ENCODE measurements around the gene PLEKHJ1.

DNA sequence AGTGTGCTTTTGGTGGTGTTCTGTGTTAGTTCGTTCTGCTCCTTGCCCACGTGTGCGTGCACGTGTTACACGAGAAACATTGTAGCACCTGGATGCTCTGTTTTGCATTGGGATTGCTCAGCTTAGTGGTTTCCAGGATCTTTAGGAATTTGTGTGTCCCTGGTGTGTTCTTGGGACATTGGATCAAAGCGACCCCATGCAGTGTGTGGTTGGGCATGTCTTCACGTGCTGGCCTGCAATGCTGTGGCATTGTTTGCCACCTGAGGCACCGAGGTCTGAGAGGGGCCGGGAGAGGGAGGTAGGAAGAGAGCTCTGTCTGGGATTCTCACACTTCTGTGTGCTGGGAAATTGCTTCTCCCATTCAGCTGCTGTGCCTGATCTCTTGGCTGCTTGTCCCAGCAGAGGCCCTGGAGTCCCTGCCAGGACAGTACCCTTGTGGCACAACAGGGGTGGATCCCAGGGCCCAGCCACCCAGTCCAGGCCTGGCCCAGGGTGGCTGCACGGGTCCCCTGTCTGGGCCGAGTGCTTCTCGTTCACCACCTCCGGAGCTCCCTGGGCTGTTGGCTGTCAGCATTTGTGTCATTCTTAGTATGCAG lies 11.3 kb downstream of the PLEKHJ1 start:
- TF ChIP-seq, protein P1, sequence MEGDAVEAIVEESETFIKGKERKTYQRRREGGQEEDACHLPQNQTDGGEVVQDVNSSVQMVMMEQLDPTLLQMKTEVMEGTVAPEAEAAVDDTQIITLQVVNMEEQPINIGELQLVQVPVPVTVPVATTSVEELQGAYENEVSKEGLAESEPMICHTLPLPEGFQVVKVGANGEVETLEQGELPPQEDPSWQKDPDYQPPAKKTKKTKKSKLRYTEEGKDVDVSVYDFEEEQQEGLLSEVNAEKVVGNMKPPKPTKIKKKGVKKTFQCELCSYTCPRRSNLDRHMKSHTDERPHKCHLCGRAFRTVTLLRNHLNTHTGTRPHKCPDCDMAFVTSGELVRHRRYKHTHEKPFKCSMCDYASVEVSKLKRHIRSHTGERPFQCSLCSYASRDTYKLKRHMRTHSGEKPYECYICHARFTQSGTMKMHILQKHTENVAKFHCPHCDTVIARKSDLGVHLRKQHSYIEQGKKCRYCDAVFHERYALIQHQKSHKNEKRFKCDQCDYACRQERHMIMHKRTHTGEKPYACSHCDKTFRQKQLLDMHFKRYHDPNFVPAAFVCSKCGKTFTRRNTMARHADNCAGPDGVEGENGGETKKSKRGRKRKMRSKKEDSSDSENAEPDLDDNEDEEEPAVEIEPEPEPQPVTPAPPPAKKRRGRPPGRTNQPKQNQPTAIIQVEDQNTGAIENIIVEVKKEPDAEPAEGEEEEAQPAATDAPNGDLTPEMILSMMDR (IDR thresholded peaks at IDR 0.05) = no peak
- TF ChIP-seq POLR2AphosphoS5 (IDR thresholded peaks at IDR 0.05) (no peak), POLR2A (IDR thresholded peaks at IDR 0.05) (no peak)
